HG03060 (cell line): Measurements from ENCODE around the gene COG4.
"Not testable (repeated sequence)": the region's sequence is repeated elsewhere in the genome, so short reads cannot be mapped to it uniquely, and the experiment has no call there.

Source experiments
- ATAC-seq: cut with Tn5 transposase; IDR thresholded peaks from one replicate; pipeline ENCODE4 v1.9.1; 2021; ENCODE audit warnings: low read depth, moderate number of reproducible peaks; ENCODE audit not compliant: unreplicated experiment

Gene COG4

GRCh38 chr16:70523076-70523742, at the start of gene COG4:
Gene COG4 (minus strand): TSS chr16:70523554. CDS start chr16:70523543, 11 bp downstream.
- ATAC-seq: no peak

GRCh38 chr16:70572926-70573270, 49.5 kb upstream of the COG4 start:
- no peak for ATAC-seq

DNA sequence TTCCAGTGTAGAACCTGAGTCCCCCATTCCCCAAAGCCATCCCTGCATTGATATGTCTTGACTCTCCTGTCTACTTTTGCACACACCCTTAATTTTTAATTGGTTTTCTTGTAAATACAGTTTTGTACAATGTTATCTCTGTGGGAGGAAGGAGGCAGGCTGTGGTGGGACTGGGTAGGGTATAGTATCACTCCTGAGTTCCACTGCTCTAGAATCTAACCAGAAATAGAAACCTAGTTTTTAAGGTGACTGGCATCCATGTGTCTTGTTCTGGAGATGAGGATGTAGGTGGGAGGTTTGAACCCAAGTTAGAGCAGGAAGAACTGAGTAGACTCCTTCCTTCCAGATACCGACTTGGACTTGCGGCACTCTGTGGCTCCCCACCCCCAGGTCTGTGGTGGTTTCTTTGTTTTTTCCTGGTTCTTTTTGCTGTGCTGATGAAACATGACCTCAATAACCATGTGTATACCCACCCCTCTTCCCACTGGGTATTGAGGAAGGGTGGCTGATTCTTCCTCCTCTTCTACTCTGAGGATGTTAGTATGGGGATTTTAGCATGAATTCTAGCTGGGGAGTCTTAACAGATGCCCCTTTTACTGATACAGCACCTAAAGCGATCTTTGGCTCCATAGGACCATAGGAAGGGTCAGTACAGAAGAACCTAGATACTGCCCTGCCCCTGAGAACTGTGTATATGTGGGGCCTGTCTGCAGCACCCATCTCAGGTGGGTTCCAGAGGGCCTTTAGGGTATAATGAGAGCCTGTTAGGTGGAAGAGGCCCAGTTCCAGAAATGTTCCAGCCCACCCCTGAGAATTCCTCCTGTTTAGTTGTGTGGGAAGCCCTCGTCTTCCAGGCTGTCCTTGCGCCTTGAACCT, 48.9 kb upstream of the COG4 start:
- ATAC-seq: no peak

DNA sequence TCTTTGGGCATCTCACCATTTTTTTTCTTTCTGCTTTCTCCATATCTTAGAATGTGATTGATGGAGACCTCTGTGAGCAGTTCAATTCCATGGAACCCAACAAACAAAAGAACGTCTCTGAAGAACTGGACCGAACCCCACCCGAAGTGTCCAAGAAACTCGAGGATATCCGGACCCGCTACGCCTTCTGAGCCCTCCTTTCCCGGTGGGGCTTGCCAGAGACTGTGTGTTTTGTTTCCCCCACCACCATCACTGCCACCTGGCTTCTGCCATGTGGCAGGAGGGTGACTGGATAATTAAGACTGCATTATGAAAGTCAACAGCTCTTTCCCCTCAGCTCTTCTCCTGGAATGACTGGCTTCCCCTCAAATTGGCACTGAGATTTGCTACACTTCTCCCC, 48.3 kb upstream of the COG4 start:
- ATAC-seq: no peak

DNA sequence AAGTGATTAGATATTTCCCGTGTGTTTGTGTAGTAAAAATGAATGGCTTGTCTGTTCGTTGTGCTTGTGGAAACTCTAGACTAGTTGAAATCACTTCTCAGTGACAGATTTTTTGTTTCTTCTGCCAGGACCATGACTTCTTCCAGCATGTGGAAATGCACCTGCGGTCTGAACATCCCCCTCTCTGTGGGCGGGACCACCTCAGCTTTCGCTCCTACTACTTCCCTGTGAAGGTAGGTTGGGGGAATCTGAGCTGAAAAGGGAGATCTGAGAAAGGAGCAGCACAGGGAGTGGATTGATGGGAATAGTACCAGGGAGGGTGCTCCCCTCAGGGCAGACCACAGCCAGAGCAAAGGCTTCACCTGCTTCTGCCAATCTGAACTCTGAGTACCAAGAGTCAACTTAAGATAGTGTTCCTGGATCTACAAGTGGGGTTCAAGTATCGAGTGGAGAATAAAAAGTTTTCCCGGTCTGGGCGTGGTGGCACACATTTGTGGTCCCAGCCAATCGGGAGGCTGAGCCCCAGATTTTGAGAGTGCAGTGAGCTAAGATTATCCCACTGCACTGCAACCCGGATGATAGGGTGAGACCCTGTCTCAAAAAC, 47.7 kb upstream of the COG4 start:
- ATAC-seq: no peak

- ATAC-seq: no peak
Observed at GRCh38 chr16:70569752-70570151, 46.4 kb upstream of the COG4 start.

DNA sequence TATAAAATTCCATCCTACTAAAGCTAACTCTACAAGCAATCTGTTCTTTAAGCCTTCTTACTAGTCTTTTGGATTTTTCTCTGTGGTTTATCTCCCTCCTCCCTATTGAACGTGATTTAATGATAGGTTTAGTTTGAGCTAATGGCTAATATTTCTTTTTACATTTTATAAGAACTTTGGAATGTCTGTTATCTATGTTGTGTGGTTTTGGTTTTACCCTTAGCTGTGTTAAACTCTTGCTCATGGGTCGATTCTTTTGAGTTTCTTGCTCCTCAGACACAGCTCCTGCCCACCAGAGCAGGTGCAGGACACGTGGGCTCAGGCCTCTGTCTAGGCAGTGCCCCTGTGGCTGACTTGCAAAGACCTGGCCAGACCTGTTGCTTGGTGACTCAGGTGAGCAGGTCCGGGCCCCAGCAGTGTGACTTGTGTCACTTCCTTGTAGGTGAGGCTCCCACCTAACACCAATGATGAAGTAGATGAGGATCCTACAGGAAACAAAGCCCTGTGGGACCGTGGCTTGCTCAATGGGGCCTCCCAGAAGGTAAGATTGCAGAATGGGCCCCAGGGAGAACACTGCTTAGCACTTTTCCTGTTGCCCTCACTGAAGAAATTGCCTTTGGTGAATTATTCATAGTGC, 45.4 kb upstream of the COG4 start:
- ATAC-seq: no peak

GRCh38 chr16:70565053-70565452, 41.7 kb upstream of the COG4 start:
- ATAC-seq: no peak

DNA sequence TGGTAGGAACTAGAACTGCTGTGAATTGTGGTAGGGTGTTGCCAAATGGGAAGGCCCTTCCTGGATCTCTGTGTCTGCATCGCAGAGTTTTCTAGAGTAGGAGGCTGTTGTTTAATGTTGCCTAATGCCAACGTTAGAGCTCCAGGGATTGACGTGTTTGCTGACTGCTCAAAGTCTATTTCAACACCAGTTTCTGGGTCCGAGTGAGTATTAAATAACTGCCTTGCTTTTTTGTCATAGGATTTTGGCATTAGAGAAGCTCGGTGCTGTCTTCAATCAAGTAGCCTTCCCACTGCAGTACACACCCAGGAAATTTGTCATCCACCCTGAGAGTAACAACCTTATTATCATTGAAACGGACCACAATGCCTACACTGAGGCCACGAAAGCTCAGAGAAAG, 40.3 kb upstream of the COG4 start:
- no peak for ATAC-seq

GRCh38 chr16:70561623-70562022, 38.3 kb upstream of the COG4 start:
- no peak for ATAC-seq

GRCh38 chr16:70556063-70556462, 32.7 kb upstream of the COG4 start:
- ATAC-seq: no peak

GRCh38 chr16:70553645-70554044, 30.3 kb upstream of the COG4 start:
- no peak for ATAC-seq

- no peak for ATAC-seq
Observed at GRCh38 chr16:70552675-70553074, 29.3 kb upstream of the COG4 start.

- ATAC-seq: no peak
Observed at GRCh38 chr16:70551788-70552187, 28.4 kb upstream of the COG4 start.

DNA sequence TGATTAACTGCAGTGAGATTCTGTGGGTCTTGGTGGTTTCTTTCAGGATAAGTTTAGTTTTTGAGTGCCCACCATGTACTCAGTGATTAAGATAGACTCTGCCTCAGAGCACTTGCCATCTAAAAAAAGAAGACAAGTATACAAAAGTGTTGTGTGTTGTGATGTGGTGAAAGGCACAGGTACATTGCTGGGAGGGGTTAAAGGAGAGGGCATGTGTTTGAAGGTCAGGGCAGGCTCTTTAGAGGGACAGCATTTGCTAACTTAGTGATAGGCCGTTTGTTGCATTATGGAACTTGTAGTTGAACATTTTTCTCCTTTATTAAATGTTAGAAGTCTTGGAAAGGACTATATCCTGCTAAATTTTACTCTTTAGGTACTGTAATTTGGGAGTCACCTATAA, 26.7 kb upstream of the COG4 start:
- no peak for ATAC-seq

DNA sequence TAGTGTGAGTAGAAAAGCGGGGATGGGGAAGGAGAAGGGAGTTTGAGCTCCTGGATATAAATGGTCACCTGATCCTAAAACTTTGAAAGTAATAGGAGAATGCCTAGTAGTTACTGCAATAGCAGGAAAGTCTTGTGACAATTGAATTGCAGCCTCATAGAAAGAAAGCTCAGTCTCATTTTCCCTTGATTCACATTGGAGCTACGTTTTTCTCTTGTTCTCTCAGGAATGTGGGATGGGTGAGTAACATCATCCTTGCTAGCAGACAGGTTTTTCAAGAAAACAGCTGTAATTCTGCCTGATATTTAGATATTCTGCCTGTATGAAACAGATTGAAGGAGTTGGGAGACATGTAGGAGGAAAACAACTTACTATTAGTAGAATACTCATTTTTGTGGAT, 25.6 kb upstream of the COG4 start:
- no peak for ATAC-seq

DNA sequence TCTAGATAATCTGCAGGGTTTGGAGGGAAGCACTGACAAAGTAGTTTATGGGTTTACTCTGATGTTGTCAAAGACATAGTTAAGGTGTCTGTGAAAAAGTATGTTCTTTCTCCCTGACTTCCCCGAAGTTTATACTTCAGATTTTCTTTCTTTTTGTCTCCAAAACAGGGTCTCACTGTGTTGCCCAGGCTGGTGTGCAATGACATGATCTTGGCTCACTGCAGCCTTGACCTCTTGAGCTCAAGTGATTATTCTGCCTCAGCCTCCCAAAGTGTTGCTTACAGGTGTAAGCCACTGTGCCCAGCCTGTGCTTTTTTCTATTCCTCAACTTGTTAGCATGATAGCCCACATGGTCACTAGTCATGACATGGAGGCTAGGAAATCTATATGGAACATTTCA, 21.2 kb upstream of the COG4 start:
- no peak for ATAC-seq

- ATAC-seq: no peak
Observed at GRCh38 chr16:70540994-70541393, 17.6 kb upstream of the COG4 start.

DNA sequence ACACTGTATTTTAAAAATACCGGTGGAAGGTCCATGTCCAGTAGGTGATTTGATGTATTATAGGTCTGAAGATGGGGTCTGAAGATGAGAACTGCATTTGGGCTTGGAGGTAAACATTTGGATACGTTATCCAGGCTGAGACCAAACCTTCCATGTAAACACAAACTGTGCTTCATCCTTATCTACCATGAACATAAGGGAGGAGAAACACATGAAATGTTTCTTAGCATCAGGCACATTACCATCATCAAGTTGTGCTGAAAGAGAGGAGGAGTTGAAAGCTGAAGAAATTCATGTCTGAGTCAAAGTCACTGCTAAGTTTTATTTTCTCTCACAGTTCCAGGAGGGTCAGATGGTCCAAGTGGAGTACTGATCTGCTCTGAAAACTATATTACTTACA, 11.6 kb upstream of the COG4 start:
- ATAC-seq: no peak

DNA sequence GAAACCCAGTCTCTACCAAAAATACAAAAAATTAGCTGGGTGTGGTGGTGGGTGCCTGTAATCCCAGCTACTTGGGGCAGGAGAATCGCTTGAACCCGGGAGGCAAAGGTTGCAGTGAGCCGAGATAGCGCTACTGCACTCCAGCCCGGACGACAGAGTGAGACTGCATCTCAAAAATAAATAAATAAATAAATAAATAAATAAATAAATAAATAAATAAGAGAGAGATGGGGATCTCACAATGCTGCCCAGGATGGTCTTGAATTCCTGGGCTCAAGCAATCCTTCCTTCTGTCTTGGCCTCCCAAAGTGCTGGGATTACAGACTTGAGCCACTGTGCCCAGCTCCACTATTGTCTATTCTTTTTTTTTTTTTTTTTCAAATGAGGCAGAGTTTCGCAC, 6.6 kb upstream of the COG4 start:
- not testable (repeated sequence) for ATAC-seq

- no peak for ATAC-seq
Observed at GRCh38 chr16:70529051-70529777, 5.9 kb upstream of the COG4 start.
